ENCODE data around the gene CREBL2.

- no peak for TF ChIP-seq CTCF (IDR thresholded peaks at IDR 0.05 in 2 of 3, conservative IDR thresholded peaks at IDR 0.05 in 1 of 3; ENCODE audit: control insufficient read depth in 2 of 3, extremely low read depth in 1 of 3, insufficient read depth in 1 of 3, low read depth in 3 of 3, low read length in 3 of 3)
- TF ChIP-seq BHLHE40 (IDR thresholded peaks at IDR 0.05; ENCODE audit: borderline replicate concordance in 1 of 2, low read depth in 2 of 2, low read length in 1 of 2) = no peak
- TF ChIP-seq JUND (IDR thresholded peaks at IDR 0.05; ENCODE audit: low read depth, low read length) = no peak
- no peak for TF ChIP-seq NR2C2 (IDR thresholded peaks at IDR 0.05; ENCODE audit: borderline replicate concordance, control insufficient read depth, insufficient read length, low read depth)
Observed at GRCh38 chr12:12661086-12661856, 49.6 kb downstream of the CREBL2 start.

Measured in GM12878 (cell line).